GM19438 (cell line): ENCODE measurements around the gene GJB2.
"Not testable (repeated sequence)": the region's sequence is repeated elsewhere in the genome, so short reads cannot be mapped to it uniquely, and the experiment has no call there.

Experiments
- ATAC-seq: cut with Tn5 transposase; IDR thresholded peaks from one replicate; pipeline ENCODE4 v1.9.1; 2021; ENCODE audit warnings: low read depth; ENCODE audit not compliant: unreplicated experiment

GJB2 gene

GRCh38 chr13:20171364-20171763 lies 21.4 kb downstream of the GJB2 start:
- no peak for ATAC-seq

GRCh38 chr13:20170921-20171320 lies 21.8 kb downstream of the GJB2 start:
- no peak for ATAC-seq

GRCh38 chr13:20168396-20168795 lies 24.3 kb downstream of the GJB2 start:
- no peak for ATAC-seq

- no peak for ATAC-seq
Measured at GRCh38 chr13:20165417-20166257, 27.1 kb downstream of the GJB2 start.

GRCh38 chr13:20161951-20162300 lies 30.8 kb downstream of the GJB2 start:
- no peak for ATAC-seq

GRCh38 chr13:20161275-20161950 lies 31.3 kb downstream of the GJB2 start:
- peak; percentile 45 for ATAC-seq

GRCh38 chr13:20160306-20161274 lies 32.1 kb downstream of the GJB2 start, which contains the start of gene GJA3:
Gene GJA3, minus strand, starts transcription at chr13:20161052. Its CDS starts 17,764 bp downstream, at chr13:20143288.
- ATAC-seq = peak; percentile 64

- no peak for ATAC-seq
Measured at GRCh38 chr13:20159646-20160305, 33.0 kb downstream of the GJB2 start.

- no peak for ATAC-seq
Measured at GRCh38 chr13:20157151-20157796, 35.5 kb downstream of the GJB2 start.

GRCh38 chr13:20156702-20157101 lies 36.0 kb downstream of the GJB2 start:
- no peak for ATAC-seq

GRCh38 chr13:20153290-20153689 lies 39.4 kb downstream of the GJB2 start:
- ATAC-seq = not testable (repeated sequence)

- no peak for ATAC-seq
Measured at GRCh38 chr13:20151612-20152011, 41.1 kb downstream of the GJB2 start.

- ATAC-seq = no peak
Measured at GRCh38 chr13:20151016-20151415, 41.7 kb downstream of the GJB2 start.

GRCh38 chr13:20150561-20150960 lies 42.2 kb downstream of the GJB2 start:
- no peak for ATAC-seq

GRCh38 chr13:20149762-20150161 lies 43.0 kb downstream of the GJB2 start:
- ATAC-seq = no peak

GRCh38 chr13:20148501-20149183 lies 44.1 kb downstream of the GJB2 start:
- no peak for ATAC-seq

- no peak for ATAC-seq
Measured at GRCh38 chr13:20146381-20146780, 46.4 kb downstream of the GJB2 start.

GRCh38 chr13:20145521-20145920 lies 47.2 kb downstream of the GJB2 start:
- ATAC-seq = no peak

GRCh38 chr13:20144141-20144850 lies 48.4 kb downstream of the GJB2 start:
- no peak for ATAC-seq
